OCI-LY3 (cell line): ENCODE measurements around the gene ASIP.

Experiments used
- EZH2phosphoT487 ChIP-seq: fragments of 200-600 bp; shearing (Covaris generic); IDR thresholded peaks from 2 replicates; pipeline ENCODE4 v1.6.1; 2018; ENCODE audit warnings: antibody characterized with exemption, mixed run types, low read depth
- TF ChIP-seq, protein P1 (sequence below): fragments of 200-600, 300-600 bp; sonication (generic); IDR thresholded peaks from 2 replicates; pipeline ENCODE4 v1.5.1; 2014; ENCODE audit warnings: antibody characterized with exemption, low read length, low read depth

DNA sequence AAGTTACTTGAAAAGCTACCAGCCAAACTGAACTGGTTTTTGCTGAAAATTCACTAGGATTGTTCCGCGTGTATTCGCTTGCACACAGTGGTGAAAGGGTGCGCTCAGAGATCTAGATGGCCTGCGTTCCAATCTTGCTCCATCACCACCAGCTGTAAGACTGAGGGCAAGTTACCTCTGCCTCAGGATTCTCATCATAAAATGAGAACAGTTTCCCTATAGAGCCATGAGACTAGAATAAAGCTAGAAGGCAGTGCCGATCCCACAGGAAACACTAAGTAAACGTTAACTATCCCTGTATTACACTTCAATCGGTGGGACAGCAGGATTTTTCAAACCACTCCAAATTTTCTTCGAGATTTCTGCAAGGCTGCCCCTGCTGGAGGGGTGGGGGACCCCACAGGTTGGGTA is 61.1 kb downstream of the ASIP start:
- TF ChIP-seq, protein P1, sequence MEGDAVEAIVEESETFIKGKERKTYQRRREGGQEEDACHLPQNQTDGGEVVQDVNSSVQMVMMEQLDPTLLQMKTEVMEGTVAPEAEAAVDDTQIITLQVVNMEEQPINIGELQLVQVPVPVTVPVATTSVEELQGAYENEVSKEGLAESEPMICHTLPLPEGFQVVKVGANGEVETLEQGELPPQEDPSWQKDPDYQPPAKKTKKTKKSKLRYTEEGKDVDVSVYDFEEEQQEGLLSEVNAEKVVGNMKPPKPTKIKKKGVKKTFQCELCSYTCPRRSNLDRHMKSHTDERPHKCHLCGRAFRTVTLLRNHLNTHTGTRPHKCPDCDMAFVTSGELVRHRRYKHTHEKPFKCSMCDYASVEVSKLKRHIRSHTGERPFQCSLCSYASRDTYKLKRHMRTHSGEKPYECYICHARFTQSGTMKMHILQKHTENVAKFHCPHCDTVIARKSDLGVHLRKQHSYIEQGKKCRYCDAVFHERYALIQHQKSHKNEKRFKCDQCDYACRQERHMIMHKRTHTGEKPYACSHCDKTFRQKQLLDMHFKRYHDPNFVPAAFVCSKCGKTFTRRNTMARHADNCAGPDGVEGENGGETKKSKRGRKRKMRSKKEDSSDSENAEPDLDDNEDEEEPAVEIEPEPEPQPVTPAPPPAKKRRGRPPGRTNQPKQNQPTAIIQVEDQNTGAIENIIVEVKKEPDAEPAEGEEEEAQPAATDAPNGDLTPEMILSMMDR: no peak
- no peak for TF ChIP-seq EZH2phosphoT487
